HG03342 (cell line): ENCODE results near the gene SEC14L3.

Experiments used
- ATAC-seq: cut with Tn5 transposase; IDR thresholded peaks from one replicate; pipeline ENCODE4 v1.9.1; 2021; ENCODE audit warnings: mild to moderate bottlenecking, moderate library complexity; ENCODE audit not compliant: unreplicated experiment

Gene SEC14L3

GRCh38 chr22:30471616-30472318, at the start of gene SEC14L3:
TSS of gene SEC14L3 (minus strand) at chr22:30472017. CDS start at chr22:30471958, 59 bp downstream.
- ATAC-seq, result no peak

DNA sequence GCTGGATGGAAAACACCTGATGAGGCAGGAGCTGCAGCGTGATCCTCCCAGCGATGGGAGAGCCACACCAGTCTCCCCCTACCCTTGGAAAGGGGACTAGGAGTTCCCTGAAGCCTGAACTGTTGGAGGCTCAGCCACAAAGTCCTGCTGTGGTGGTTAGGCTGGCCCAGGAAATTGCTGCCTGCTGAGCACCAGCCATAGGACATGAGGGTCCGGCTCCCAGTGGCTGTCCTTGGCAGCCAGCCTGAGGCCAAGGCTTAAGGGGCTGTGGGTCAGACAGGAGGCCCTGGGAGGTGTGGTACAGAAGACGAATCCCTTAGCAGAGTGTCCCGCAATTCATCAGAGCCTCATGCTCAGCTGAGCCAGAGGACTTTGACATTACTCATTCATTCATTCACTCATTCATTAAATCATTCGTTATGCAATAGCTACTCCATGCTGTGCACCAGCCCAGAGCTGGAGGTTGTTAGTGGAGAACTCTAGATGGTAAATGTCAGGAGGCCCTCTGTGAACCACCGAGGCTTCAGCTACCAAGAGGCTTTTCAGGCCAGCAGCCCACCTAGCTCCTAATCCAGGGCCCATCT, 48.1 kb upstream of the SEC14L3 start:
- no peak for ATAC-seq

- ATAC-seq, result no peak
Observed at GRCh38 chr22:30516731-30517130, 44.9 kb upstream of the SEC14L3 start.

DNA sequence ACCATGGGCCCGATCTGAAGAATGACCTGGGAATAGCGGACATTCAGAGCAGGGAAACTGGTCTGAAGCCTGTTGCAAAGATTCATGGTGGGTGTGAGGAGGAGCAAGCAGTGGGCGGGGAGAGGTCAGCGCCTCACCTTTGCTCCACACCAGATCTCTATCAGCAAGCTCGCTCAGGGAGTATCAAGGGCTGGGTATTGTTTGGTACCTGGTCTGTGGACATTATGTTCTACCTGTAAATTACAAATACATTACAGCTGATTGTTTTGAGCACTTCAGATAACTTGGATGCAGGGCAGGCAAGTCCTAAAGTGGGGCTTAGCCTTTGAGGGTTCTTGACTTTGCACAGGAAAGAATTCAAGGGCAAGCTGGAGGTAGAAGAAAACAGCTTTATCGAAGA, 44.5 kb upstream of the SEC14L3 start:
- ATAC-seq, result no peak

DNA sequence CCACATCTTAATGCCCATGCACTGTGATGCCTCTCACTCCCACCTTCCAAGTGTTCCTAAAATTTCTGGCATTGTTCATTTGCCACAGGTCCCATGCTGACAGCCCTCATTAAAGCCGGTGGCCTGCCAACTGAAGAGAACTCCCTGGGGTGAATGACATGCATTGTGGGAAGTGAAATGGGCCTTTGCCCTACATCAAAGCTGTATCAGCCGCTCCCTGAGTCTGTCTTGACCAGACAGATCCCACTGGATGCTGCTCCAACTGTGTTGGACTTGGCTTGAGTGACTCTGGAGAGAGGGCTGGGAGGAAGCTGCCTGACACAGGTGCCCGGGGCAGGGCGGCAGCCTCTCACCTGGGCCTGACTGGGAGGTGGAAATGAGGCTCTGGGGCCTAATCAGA, 42.4 kb upstream of the SEC14L3 start:
- no peak for ATAC-seq

DNA sequence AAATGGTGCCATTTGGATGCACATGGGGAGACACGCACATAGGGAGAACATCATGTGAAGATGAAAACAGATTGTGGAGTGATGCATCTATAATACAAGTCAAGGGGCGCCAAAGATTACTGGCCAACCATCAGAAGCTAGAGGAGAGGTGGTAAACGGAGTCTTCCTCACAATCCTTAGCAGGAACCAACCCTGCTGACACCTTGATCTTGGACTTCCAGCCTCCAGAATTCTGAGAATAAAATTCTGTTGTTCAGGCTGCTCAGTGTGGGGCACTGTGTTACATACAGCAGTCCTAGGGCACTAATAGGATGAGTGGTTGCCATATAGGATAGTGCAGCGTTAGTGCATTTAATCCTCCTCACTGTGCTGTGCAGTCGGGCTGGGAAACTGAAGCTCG, 41.6 kb upstream of the SEC14L3 start:
- no peak for ATAC-seq

GRCh38 chr22:30511911-30512310, 40.1 kb upstream of the SEC14L3 start:
- no peak for ATAC-seq

DNA sequence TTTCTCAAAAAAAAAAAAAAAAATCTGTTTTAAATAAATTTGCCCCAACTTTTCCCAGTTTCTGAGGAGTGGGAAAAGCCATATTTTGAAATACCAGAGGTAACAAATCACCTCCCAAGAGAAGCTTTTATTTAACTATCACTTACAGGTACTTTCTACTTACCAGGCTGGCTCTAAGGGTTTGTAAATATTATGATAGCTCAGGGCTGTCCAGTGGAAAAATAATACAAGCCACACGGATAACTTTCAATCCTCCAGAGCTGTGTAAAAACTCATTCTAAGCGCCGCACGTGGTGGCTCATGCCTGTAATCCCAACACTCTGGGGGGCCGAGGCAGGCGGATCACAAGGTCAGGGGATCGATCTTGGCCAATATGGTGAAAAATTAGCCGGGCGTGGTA, 39.3 kb upstream of the SEC14L3 start:
- no peak for ATAC-seq

GRCh38 chr22:30508216-30508615, 36.4 kb upstream of the SEC14L3 start:
- ATAC-seq, result no peak

DNA sequence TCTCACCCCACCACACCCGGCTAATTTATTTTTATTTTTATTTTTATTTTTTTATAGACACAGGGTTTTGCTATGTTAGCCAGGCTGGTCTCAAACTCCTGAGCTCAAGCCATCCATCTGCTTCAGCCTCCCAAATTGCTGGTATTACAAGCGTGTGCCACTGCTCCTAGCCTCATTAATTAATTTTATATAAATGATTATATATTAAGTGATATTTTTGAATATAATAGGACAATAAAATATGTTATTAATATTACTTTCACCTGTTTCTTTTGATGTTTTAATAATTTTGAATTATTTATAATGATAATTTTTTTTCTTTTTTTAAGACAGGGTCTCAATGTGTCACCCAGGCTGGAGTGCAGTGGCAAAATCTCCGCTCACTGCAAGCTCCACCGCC, 35.9 kb upstream of the SEC14L3 start:
- ATAC-seq, result no peak

- no peak for ATAC-seq
Observed at GRCh38 chr22:30506507-30506968, 34.7 kb upstream of the SEC14L3 start.

GRCh38 chr22:30503551-30503950, 31.7 kb upstream of the SEC14L3 start:
- no peak for ATAC-seq

DNA sequence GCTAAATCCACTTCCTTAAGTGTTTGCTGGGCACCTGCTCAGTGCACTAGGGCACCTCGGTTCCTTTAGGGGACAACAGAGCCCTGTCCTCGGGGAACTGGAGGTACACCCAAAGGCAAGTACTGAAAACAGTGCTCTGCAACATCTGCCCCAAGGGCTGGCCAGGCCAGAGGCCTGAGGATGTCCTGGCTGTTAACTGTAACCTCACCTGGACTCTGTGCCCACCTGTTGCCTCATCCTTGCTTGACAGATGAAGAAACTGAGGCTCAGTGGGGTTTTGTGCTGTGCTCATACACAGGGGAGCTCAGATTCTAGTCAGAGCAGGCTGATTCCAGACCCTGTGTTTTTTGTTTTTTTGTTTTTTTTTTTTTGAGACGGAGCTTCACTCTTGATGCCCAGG, 31.1 kb upstream of the SEC14L3 start:
- no peak for ATAC-seq

DNA sequence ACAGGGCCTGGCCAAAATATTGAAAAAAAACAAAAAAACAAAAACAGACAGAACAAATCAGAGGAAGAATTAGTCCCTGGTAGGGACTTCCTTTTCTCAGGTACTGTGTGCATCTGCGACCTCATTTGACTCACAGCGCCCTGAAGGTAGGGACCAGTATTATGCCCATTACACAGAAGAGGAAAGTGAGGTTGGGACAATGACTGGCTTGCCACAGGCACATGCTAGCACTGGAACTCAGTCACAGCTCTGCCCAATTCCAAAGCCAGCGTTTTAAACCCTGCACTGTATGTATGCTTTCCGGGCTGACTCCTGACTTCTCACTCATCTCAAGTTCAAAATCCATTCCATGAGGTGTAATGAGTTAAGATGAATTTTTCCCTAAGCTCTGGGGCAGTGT, 30.3 kb upstream of the SEC14L3 start:
- no peak for ATAC-seq

DNA sequence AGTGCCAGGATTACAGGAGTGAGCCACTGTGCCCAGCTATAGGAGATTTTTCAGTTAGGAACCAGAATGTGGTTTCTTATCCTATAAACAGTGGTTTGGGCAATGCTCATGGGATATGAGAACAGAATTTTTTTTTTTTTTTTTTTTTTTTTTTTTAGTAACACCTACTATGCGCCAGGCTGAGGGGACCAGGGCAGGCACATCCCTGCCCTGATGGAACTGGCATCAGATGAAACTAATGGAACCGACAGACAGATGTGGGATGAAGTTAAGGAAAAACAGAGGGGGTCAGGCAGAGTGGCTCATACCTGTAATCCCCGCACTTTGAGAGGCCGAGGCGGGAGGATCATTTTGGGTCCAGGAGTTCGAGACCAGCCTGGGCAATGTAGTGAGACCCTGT, 28.8 kb upstream of the SEC14L3 start:
- ATAC-seq, result no peak

DNA sequence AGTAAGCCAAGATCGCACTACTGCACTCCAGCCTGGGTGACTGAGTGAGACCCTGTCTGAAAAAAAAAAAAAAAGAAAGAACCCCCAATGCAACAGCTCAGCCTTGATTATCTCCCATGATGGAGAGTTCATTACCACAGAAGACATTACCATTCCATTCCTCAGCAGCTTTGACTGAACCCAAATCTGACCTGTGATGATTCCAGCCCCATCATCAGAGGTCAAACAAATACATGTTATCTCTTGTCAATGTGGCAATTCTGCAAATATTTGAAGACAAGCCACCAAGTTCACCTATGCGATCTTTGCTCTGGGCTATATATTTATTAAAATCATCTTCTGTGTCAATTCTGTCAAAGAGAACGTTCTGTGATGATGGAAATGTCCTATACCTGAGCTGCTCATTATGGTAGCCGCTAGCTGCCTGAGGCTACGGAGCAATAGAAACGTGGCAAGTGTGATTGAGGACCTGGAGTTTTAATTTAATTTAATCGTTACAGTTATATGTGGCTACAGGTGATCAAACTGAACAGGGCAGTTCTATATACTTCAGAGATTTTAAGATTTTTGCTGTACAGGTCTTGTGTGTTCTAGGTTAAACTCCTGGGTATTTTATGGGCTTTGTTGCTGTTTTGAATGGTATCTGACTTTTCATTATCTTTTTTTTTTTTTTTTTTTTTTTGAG, 25.8 kb upstream of the SEC14L3 start:
- ATAC-seq, result no peak

DNA sequence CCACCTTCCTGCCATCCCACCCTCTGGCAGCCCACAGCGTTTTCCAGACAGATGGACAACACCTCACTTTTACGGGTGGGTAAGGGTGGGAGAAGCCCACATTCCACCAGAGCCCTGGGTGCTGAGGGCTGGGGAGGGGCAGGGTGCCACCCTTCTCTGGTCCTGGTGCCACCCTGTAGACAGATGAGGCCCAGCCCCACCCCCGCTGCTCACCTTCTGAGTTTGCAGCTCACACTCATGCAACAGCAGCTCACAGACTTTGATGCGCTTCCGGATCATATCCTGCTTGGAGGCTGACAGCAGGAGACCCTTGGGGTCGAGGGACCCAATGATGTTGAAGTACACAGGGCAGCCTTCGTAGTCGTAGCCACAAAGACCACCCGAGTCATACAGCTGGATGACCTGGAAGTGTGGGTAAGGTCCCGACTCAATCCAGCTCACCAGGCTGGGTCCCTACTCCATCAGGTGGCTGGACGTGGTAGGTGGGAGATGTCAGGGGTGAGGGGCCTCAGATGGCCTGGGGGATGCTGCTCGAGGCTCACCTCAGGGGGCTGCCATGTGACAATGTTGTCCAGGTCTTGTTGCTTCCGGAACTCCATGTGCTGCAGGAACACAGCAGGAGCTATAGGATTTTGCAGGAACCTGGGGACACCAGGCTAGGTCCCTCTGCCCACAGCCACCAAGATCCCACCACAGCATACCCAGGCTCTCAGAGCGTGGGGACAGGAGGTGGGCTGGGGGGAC, 23.4 kb upstream of the SEC14L3 start:
- ATAC-seq, result no peak

- no peak for ATAC-seq
Observed at GRCh38 chr22:30492144-30492543, 20.3 kb upstream of the SEC14L3 start.

DNA sequence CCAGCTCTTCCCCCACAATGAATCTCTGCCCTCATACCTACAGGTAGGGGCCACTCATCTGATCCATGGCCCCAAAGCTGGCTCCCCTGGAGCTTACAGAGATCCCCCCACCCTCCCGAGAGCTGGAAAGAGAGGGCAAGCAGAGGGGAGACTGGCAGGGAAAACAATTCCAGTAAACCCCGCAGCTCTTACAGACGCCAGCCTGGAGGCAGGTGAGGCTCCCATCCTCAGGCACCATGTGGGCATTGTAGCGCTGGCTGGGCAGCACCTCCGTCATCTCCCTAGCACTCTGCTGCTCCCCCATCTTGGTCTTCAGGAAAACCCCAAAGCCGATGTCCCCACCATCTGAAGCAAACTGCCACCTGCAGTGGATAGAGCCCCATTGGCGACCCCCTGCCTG, 19.6 kb upstream of the SEC14L3 start:
- no peak for ATAC-seq

DNA sequence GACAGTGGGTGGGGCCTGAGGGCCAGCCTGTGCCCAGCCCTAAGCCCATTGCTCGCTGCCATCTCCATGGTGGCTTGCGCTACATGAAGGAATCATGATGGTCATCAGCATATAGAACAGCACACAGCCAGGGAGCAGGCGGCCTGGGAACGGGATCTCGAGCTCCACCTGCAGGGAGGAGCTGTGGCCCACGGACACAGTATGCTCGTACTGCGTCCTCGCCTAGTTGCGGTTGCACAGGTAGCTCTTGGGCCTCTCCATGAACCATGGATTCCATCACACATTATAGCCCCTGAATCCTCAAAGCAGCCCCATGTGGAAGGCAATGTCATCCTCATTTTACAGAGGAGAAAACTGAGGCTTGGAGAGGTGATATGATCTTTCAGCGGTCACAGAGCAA, 18.6 kb upstream of the SEC14L3 start:
- no peak for ATAC-seq

GRCh38 chr22:30488121-30488520, 16.3 kb upstream of the SEC14L3 start:
- ATAC-seq, result no peak
